ENCODE measurements around the gene SPEF2. TPM values are rescaled to one million over a fixed set of nuclear protein-coding genes. Genes with fewer than 3 reads are reported as not detected.
A peak's percentile ranks its signal among the peaks of the same experiment; 100 is the strongest.

SPEF2 gene
- total and polyA plus RNA-seq, 2 experiments from 2014 or later, result 0.17 to 0.21 TPM

GRCh38 chr5:35618304-35618636, 607 bp downstream of the SPEF2 start:
- H3K36me3 ChIP-seq (ENCODE audit: insufficient read depth), result no peaks in the 10 kb centered on the region
- no peak for ATAC-seq
- H3K79me2 ChIP-seq (replicated peaks; ENCODE audit: insufficient read depth), result no peaks in the 10 kb centered on the region
- Mint-ChIP-seq H3K27ac (no peak overlapping the region), H3K36me3 (ENCODE audit: low read depth) (no peaks in the 10 kb centered on the region), H3K4me1 (peaks cover 2% of the 10 kb centered on the region; the same call in 1 of the 3 replicates), H3K9me3 (no peaks in the 10 kb centered on the region; the same call in 2 of the 3 replicates), H3K4me3 (peak overlapping the region; percentile 97), H3K27me3 (ENCODE audit: insufficient read depth, low read depth, poor library complexity) (peaks cover 23% of the 10 kb centered on the region)
- H2AFZ ChIP-seq, result peak overlapping the region; percentile 98
- peaks cover 44% of the 10 kb centered on the region for H3K27me3 ChIP-seq (ENCODE audit: insufficient read depth)
- H3K4me1 ChIP-seq (ENCODE audit: insufficient read depth), result peaks cover 9% of the 10 kb centered on the region; the same call in 1 of the 2 replicates
- no peaks in the 10 kb centered on the region for H3F3A ChIP-seq (replicated peaks; ENCODE audit: low read depth)
- H3K9me2 ChIP-seq (ENCODE audit: insufficient read depth), result no peaks in the 10 kb centered on the region; the same call in 1 of the 2 replicates
- H3K4me3 ChIP-seq, result peak overlapping the region; percentile 91
- no peak for DNase-seq (ENCODE audit: low spot score)
- no peak for TF ChIP-seq EZH2 (IDR thresholded peaks at IDR 0.05; ENCODE audit: low read depth, unreplicated experiment)
- TF ChIP-seq JUNB (IDR thresholded peaks at IDR 0.05; ENCODE audit: unreplicated experiment), result no peak
- no peaks in the 10 kb centered on the region for H4K20me1 ChIP-seq (replicated peaks; ENCODE audit: insufficient read depth)
- no peak overlapping the region for H3K27ac ChIP-seq (ENCODE audit: low read depth)
- peak overlapping the region; percentile 96 for H3K4me2 ChIP-seq

- no peak for ATAC-seq
- Histone ChIP-seq H3K4me2 (no peak overlapping the region), H3K27ac (ENCODE audit: low read depth) (no peak overlapping the region), H3F3A (replicated peaks; ENCODE audit: low read depth) (no peaks in the 10 kb centered on the region), H2AFZ (no peak overlapping the region), H3K4me1 (ENCODE audit: insufficient read depth) (peaks cover 9% of the 10 kb centered on the region; the same call in 1 of the 2 replicates), H3K79me2 (replicated peaks; ENCODE audit: insufficient read depth) (no peaks in the 10 kb centered on the region), H3K4me3 (no peak overlapping the region), H3K27me3 (ENCODE audit: insufficient read depth) (peaks cover 44% of the 10 kb centered on the region), H4K20me1 (replicated peaks; ENCODE audit: insufficient read depth) (no peaks in the 10 kb centered on the region), H3K36me3 (ENCODE audit: insufficient read depth) (no peaks in the 10 kb centered on the region), H3K9me2 (ENCODE audit: insufficient read depth) (no peaks in the 10 kb centered on the region; the same call in 1 of the 2 replicates)
- Mint-ChIP-seq H3K4me3 (peak overlapping the region; percentile 97; the same call in 2 of the 3 replicates), H3K36me3 (ENCODE audit: low read depth) (no peaks in the 10 kb centered on the region), H3K27ac (no peak overlapping the region), H3K27me3 (ENCODE audit: insufficient read depth, low read depth, poor library complexity) (peaks cover 23% of the 10 kb centered on the region), H3K9me3 (no peaks in the 10 kb centered on the region), H3K4me1 (peaks cover 2% of the 10 kb centered on the region; the same call in 1 of the 3 replicates)
- no peak for DNase-seq (ENCODE audit: low spot score)
- no peak for TF ChIP-seq ZNF462 (CRISPR knock-in tag; IDR thresholded peaks at IDR 0.05)
- no peak for TF ChIP-seq ZNF331 (CRISPR knock-in tag; IDR thresholded peaks at IDR 0.05; ENCODE audit: low read depth)
- TF ChIP-seq EZH2 (IDR thresholded peaks at IDR 0.05; ENCODE audit: low read depth, unreplicated experiment), result no peak
- TF ChIP-seq POLR2AphosphoS5 (IDR thresholded peaks at IDR 0.05; ENCODE audit: low read depth), result no peak
- TF ChIP-seq CTCF (conservative IDR thresholded peaks at IDR 0.05; ENCODE audit: low read depth in 2 of 2), result no peak
- no peak for TF ChIP-seq REST (IDR thresholded peaks at IDR 0.05; ENCODE audit: unreplicated experiment)
- TF ChIP-seq STAT1 (IDR thresholded peaks at IDR 0.05; ENCODE audit: unreplicated experiment), result no peak
- no peak for TF ChIP-seq JUNB (IDR thresholded peaks at IDR 0.05; ENCODE audit: unreplicated experiment)
- no peak for TF ChIP-seq ZNF114 (CRISPR knock-in tag; IDR thresholded peaks at IDR 0.05)
- TF ChIP-seq NANOG (IDR thresholded peaks at IDR 0.05; ENCODE audit: borderline replicate concordance), result no peak
These were observed 1.1 kb downstream of the SPEF2 start for GRCh38 chr5:35618781-35619180.
